ENCODE results near the gene ADGRV1. TPM values are rescaled to one million over a fixed set of nuclear protein-coding genes. Genes with fewer than 3 reads are reported as not detected.
"Not testable (repeated sequence)": the region's sequence is repeated elsewhere in the genome, so short reads cannot be mapped to it uniquely, and the experiment has no call there.

ADGRV1 gene
- total RNA-seq, 5 donors from 2014 or later (not counting 1 experiment from before 2014, with no cell fraction given): 0.68 to 1.6 (median 1.2) TPM; not detected in 1

DNA sequence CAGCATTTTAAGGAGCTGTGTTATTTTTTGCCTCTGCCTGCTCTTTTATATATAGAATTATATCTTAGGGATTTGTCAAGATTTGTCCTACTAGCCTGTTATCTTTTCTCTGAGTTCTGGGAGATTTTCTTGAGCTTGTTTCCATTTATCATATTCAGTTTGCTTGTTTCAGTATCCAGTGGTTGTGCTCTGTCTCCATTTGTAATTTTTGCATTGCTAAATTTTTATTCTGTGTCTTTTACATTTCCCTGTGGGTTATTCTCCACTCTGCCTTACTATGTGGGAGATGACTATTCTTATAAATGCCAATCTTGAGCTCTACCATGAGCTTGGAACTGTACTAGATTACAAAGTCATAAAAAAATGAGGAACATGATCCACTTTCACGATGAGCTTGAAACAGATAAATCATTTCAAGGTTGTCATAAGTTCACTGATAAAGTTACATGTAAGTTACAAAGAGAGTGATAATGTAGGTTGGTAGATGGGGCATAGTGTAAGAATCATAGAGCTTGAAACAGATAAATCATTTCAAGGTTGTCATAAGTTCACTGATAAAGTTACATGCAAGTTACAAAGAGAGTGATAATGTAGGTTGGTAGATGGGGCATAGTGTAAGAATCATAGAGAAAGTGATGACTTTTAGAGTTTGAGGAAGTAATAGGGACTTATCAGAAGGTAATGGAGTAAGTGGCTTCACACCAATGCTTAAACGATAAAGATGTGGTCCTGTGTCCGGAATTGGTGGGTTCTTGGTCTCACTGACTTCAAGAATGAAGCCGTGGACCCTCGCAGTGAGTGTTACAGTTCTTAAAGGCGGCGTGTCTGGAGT, 287.3 kb downstream of the ADGRV1 start:
- peaks cover 0 to 4% of the 10 kb centered on the region in 2 experiments for H3K27me3 ChIP-seq (replicated peaks in 1 of 2; ENCODE audit: control insufficient read depth in 2 of 2, extremely low read depth in 1 of 2, insufficient read depth in 2 of 2, low read length in 1 of 2)
- Mint-ChIP-seq H3K27ac (no peak overlapping the region), H3K36me3 (no peaks in the 10 kb centered on the region), H3K27me3 (peaks cover 3 to 12% of the 10 kb centered on the region in 2 donors), H3K4me3 (no peak overlapping the region), H3K9me3 (peaks cover 0 to 4% (median 0%) of the 10 kb centered on the region in 3 donors), H3K4me1 (peaks cover 0 to 5% (median 3%) of the 10 kb centered on the region in 3 donors)
- ATAC-seq (replicated peaks in 1 of 4) (no peak), DNase-seq (no peak)
- no peaks in the 10 kb centered on the region for H3K4me1 ChIP-seq (ENCODE audit: control insufficient read depth in 1 of 2, extremely low read depth in 1 of 2, insufficient read depth in 2 of 2, low read length in 2 of 2)
- ChIA-PET CTCF (no interaction called here), POLR2A (interaction anchor here in 1 of 2 donors (0.6 kb wide), 1 partner anchor 1117 kb away, joined by 3 read pairs; no protein-coding TSS in a partner anchor)
- WGBS (ENCODE audit: insufficient coverage): 84% methylated on average over 5 of the region's 7 CpGs
- no peak overlapping the region for H3K27ac ChIP-seq (ENCODE audit: low read length)
- no peaks in the 10 kb centered on the region for H3K9me3 ChIP-seq
- no peaks in the 10 kb centered on the region for H3K36me3 ChIP-seq (ENCODE audit: control insufficient read depth in 2 of 2, extremely low read depth in 1 of 2, insufficient read depth in 1 of 2, low read length in 1 of 2)
- H3K4me3 ChIP-seq (ENCODE audit: control insufficient read depth in 1 of 2, extremely low read depth in 1 of 2, low read length in 1 of 2): no peak overlapping the region

GRCh38 chr5:90847606-90848005, 289.0 kb downstream of the ADGRV1 start:
- H3K4me1 Mint-ChIP-seq; ATAC-seq (replicated peaks in 1 of 4); H3K4me3 ChIP-seq (ENCODE audit: control insufficient read depth in 1 of 2, extremely low read depth in 1 of 2, low read length in 1 of 2); DNase-seq; H3K36me3 ChIP-seq (ENCODE audit: control insufficient read depth in 2 of 2, extremely low read depth in 1 of 2, insufficient read depth in 1 of 2, low read length in 1 of 2); H3K9me3 Mint-ChIP-seq; H3K4me3 Mint-ChIP-seq; H3K27ac ChIP-seq (ENCODE audit: low read length); H3K27me3 ChIP-seq (replicated peaks in 1 of 2; ENCODE audit: control insufficient read depth in 2 of 2, extremely low read depth in 1 of 2, insufficient read depth in 2 of 2, low read length in 1 of 2); H3K4me1 ChIP-seq (ENCODE audit: control insufficient read depth in 1 of 2, extremely low read depth in 1 of 2, insufficient read depth in 2 of 2, low read length in 2 of 2); H3K36me3 Mint-ChIP-seq; H3K27ac Mint-ChIP-seq; POLR2A ChIA-PET; H3K9me3 ChIP-seq: not testable (repeated sequence)
- WGBS (ENCODE audit: insufficient coverage): 96% methylated on average over 21 of the region's 24 CpGs
- CTCF ChIA-PET: interaction anchor here in 1 of 2 donors (0.7 kb wide), 1 partner anchor 19 kb away, joined by 3 read pairs; no protein-coding TSS in a partner anchor
- H3K27me3 Mint-ChIP-seq: peaks cover 3 to 12% of the 10 kb centered on the region in 2 donors

DNA sequence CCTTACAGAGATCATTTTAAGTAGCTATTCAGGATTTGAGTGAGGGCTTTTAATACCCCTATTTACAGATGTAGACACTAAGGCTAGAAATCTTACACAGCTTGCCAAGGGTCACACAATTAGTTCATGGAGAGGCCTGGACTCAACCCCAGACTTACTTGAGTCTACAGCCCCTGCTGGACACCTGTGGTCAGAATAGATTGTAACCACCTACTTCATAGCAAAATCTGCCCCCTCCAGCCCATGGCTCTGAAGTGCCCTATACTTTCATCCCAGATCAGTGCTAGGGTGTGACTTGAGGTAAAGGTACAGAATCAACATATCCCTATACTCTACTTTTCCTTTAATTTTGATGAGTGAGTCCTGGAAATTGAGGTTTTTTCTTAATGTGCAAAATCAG, 291.3 kb downstream of the ADGRV1 start:
- Histone ChIP-seq H3K4me1 (ENCODE audit: control insufficient read depth in 1 of 2, extremely low read depth in 1 of 2, insufficient read depth in 2 of 2, low read length in 2 of 2) (no peaks in the 10 kb centered on the region), H3K4me3 (ENCODE audit: control insufficient read depth in 1 of 2, extremely low read depth in 1 of 2, low read length in 1 of 2) (no peak overlapping the region), H3K27me3 (replicated peaks in 1 of 2; ENCODE audit: control insufficient read depth in 2 of 2, extremely low read depth in 1 of 2, insufficient read depth in 2 of 2, low read length in 1 of 2) (peaks cover 0 to 4% of the 10 kb centered on the region in 2 experiments), H3K9me3 (no peaks in the 10 kb centered on the region), H3K27ac (ENCODE audit: low read length) (no peak overlapping the region), H3K36me3 (ENCODE audit: control insufficient read depth in 2 of 2, extremely low read depth in 1 of 2, insufficient read depth in 1 of 2, low read length in 1 of 2) (no peaks in the 10 kb centered on the region)
- H3K36me3 Mint-ChIP-seq: no peaks in the 10 kb centered on the region
- POLR2A ChIA-PET: no interaction called here
- H3K27me3 Mint-ChIP-seq: peaks cover 3 to 8% of the 10 kb centered on the region in 2 donors
- CTCF ChIA-PET: no interaction called here
- ATAC-seq (replicated peaks in 1 of 4) (no peak), DNase-seq (no peak)
- H3K9me3 Mint-ChIP-seq: peaks cover 0 to 4% (median 0%) of the 10 kb centered on the region in 3 donors
- no peaks in the 10 kb centered on the region for H3K4me1 Mint-ChIP-seq
- H3K4me3 Mint-ChIP-seq: no peak overlapping the region
- H3K27ac Mint-ChIP-seq: no peak overlapping the region

- Histone ChIP-seq H3K9me3 (no peaks in the 10 kb centered on the region), H3K27me3 (replicated peaks in 1 of 2; ENCODE audit: control insufficient read depth in 2 of 2, extremely low read depth in 1 of 2, insufficient read depth in 2 of 2, low read length in 1 of 2) (peaks cover 0 to 4% of the 10 kb centered on the region in 2 experiments), H3K36me3 (ENCODE audit: control insufficient read depth in 2 of 2, extremely low read depth in 1 of 2, insufficient read depth in 1 of 2, low read length in 1 of 2) (no peaks in the 10 kb centered on the region), H3K4me1 (ENCODE audit: control insufficient read depth in 1 of 2, extremely low read depth in 1 of 2, insufficient read depth in 2 of 2, low read length in 2 of 2) (no peaks in the 10 kb centered on the region), H3K4me3 (ENCODE audit: control insufficient read depth in 1 of 2, extremely low read depth in 1 of 2, low read length in 1 of 2) (no peak overlapping the region), H3K27ac (ENCODE audit: low read length) (no peak overlapping the region)
- Mint-ChIP-seq H3K4me1 (no peaks in the 10 kb centered on the region), H3K36me3 (no peaks in the 10 kb centered on the region), H3K27me3 (no peaks in the 10 kb centered on the region), H3K4me3 (no peak overlapping the region), H3K9me3 (no peaks in the 10 kb centered on the region), H3K27ac (no peak overlapping the region)
- ChIA-PET POLR2A (no interaction called here), CTCF (no interaction called here)
- ATAC-seq (replicated peaks in 1 of 4): no peak
- DNase-seq: no peak
These were observed 293.9 kb downstream of the ADGRV1 start for GRCh38 chr5:90852531-90852930.

- Mint-ChIP-seq H3K9me3 (no peaks in the 10 kb centered on the region), H3K4me3 (no peak overlapping the region), H3K27me3 (peaks cover 0 to 1% of the 10 kb centered on the region in 2 donors), H3K4me1 (no peaks in the 10 kb centered on the region), H3K27ac (no peak overlapping the region), H3K36me3 (no peaks in the 10 kb centered on the region)
- ChIA-PET CTCF (interaction anchor here in 1 of 2 donors (1.2 kb wide), 1 partner anchor 9 kb away, joined by 4 read pairs; no protein-coding TSS in a partner anchor), POLR2A (no interaction called here)
- H3K9me3 ChIP-seq: no peaks in the 10 kb centered on the region
- no peaks in the 10 kb centered on the region for H3K4me1 ChIP-seq (ENCODE audit: control insufficient read depth in 1 of 2, extremely low read depth in 1 of 2, insufficient read depth in 2 of 2, low read length in 2 of 2)
- WGBS (ENCODE audit: insufficient coverage): 71% methylated on average over 1 of the region's 2 CpGs
- no peaks in the 10 kb centered on the region for H3K36me3 ChIP-seq (ENCODE audit: control insufficient read depth in 2 of 2, extremely low read depth in 1 of 2, insufficient read depth in 1 of 2, low read length in 1 of 2)
- peaks cover 0 to 4% of the 10 kb centered on the region in 2 experiments for H3K27me3 ChIP-seq (replicated peaks in 1 of 2; ENCODE audit: control insufficient read depth in 2 of 2, extremely low read depth in 1 of 2, insufficient read depth in 2 of 2, low read length in 1 of 2)
- ATAC-seq (replicated peaks in 1 of 4): no peak
- no peak overlapping the region for H3K4me3 ChIP-seq (ENCODE audit: control insufficient read depth in 1 of 2, extremely low read depth in 1 of 2, low read length in 1 of 2)
- DNase-seq: no peak
- H3K27ac ChIP-seq (ENCODE audit: low read length): no peak overlapping the region
These were observed 295.2 kb downstream of the ADGRV1 start for GRCh38 chr5:90853750-90854149.

GRCh38 chr5:90854169-90854568, 295.6 kb downstream of the ADGRV1 start:
- DNase-seq (no peak), ATAC-seq (replicated peaks in 1 of 4) (no peak)
- no peak overlapping the region for H3K27ac ChIP-seq (ENCODE audit: low read length)
- Mint-ChIP-seq H3K27ac (no peak overlapping the region), H3K9me3 (no peaks in the 10 kb centered on the region), H3K36me3 (no peaks in the 10 kb centered on the region), H3K4me3 (no peak overlapping the region), H3K27me3 (peaks cover 0 to 3% of the 10 kb centered on the region in 2 donors), H3K4me1 (no peaks in the 10 kb centered on the region)
- H3K36me3 ChIP-seq (ENCODE audit: control insufficient read depth in 2 of 2, extremely low read depth in 1 of 2, insufficient read depth in 1 of 2, low read length in 1 of 2): no peaks in the 10 kb centered on the region
- WGBS (ENCODE audit: insufficient coverage): no CpG with 5 or more reads among the region's 2 CpGs
- H3K9me3 ChIP-seq: no peaks in the 10 kb centered on the region
- H3K27me3 ChIP-seq (replicated peaks in 1 of 2; ENCODE audit: control insufficient read depth in 2 of 2, extremely low read depth in 1 of 2, insufficient read depth in 2 of 2, low read length in 1 of 2): peaks cover 0 to 4% of the 10 kb centered on the region in 2 experiments
- no peaks in the 10 kb centered on the region for H3K4me1 ChIP-seq (ENCODE audit: control insufficient read depth in 1 of 2, extremely low read depth in 1 of 2, insufficient read depth in 2 of 2, low read length in 2 of 2)
- no peak overlapping the region for H3K4me3 ChIP-seq (ENCODE audit: control insufficient read depth in 1 of 2, extremely low read depth in 1 of 2, low read length in 1 of 2)
- POLR2A ChIA-PET: interaction anchor here in 1 of 2 donors (0.6 kb wide), 1 partner anchor 10 kb away, joined by 3 read pairs; no protein-coding TSS in a partner anchor
- CTCF ChIA-PET: interaction anchor here in 1 of 2 donors (1.2 kb wide), 1 partner anchor 8 kb away, joined by 4 read pairs; no protein-coding TSS in a partner anchor
